Activated T-helper 9 cell treated with anti-CD3 and anti-CD28 coated beads, Interleukin-2, amount 50 U/mL, for 16 hours (primary cell): Measurements from ENCODE around the gene ZNF648.
"Not testable (repeated sequence)": the region's sequence is repeated elsewhere in the genome, so short reads cannot be mapped to it uniquely, and the experiment has no call there.

Experiments
- DNase-seq: peaks from one replicate; pipeline ENCODE4 v3.0.0-alpha.2; 2020; ENCODE audit warnings: low read depth

ZNF648 gene

DNA sequence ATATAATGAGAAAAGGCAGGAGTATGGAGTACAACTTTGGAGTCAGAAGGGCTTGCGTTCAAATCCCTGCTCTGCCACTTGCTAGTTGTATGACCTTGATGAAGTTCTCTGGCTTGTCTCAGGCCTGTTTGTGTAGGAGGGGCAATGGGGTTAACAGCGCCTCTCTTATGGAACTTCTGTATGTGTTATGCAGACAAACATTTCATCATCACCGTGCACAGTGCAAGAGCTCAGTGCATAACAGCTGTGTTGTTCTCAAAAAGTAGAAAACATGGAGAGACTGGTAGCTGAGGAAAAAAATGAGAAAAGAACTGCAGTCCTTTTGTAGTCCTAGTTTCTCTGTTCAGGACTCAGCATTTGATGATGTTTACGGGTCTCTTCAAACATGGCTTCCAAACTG, 10.4 kb upstream of the ZNF648 start:
- DNase-seq, result no peak

DNA sequence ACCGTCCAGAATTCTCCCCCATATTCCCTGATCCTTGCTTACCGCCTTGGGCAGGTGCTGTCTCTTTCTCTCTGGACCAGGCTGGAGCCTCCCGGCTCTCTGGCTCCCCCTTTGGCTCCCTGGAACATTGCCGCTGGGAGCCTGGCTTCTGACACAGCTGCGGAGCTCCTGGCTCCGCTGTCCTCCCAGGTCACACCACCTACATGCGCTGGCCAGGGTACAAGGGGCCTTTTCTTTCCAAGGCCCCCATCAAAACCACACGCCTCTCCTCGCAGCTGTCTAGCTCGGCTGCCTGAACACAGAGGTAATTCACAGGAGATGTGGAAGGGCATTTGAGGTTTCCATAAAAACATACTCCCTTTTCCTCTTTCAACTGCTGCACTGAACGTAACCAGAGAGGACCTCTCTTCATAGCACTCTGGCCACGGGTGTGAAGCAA, 7.5 kb upstream of the ZNF648 start:
- DNase-seq, result no peak

DNA sequence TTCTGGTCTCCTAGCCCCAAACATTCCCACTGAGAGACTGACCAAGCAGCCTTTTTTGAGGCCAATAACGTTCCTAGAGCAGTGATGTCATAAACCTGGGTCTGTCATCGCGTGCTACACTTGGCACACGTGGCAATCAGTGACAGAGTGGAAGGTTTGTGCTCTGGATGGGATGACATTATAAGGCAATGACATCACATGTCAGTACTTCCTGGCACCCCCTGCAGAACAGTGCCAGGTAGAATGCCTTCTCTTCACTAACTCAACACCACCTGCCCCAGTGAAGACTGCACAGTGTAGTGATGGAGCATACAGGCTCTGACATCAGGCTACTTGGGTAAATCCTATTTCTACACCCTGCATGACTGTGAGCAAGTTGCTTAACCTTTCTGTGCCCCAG, 5.4 kb upstream of the ZNF648 start:
- no peak for DNase-seq

DNA sequence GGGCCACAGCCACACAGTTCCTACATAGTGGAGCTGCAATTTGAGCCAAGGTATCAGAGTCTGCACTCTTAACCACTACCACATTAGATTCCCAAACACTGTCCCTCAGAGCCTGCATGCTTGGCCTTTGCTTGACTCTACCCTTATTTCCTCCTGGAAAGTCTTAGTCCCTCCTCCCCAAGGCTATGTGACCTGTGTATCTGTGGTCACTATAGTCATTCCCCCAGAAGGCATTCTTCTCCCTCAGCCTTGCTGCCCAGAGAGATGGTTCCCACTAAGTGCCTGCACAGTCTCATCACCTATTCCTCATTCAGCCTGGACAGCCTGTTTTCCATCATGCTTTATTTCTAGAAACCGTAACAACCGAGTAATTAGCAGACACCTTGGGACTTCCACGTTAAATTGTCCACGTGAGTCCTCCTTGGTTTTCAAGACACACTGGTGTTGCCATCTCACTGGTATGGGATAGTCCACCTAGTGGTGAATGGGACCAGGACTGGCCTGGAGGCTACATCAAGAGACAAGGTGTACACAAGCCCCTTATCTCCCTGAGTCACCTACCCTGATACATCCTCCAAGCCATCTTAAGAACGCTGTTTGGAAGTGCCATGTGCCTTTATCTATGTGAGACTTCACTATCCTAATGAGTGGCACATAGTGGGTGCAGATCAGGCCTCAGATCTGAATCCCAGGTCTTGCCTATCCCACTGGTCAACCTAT, 3.8 kb upstream of the ZNF648 start:
- DNase-seq, result no peak

DNA sequence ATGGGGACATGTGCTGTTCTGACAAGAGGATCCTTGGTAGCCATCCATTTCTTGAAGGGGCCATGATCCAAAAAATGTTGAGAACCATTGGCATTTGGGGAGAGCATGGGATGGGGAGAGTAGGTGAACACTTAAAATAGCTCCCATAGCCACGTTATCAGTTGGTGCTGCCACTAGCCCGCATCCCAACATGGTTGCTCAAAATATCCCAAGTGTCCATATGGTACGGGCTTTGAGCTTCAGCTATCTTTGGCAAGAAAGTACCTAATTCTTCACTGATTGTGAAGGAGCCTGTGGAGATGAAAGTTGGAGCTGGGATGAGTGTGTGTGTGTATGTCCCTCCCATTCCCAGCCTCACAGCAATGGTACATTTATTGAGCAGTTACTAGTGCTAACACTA, 3.1 kb upstream of the ZNF648 start:
- DNase-seq, result no peak

DNA sequence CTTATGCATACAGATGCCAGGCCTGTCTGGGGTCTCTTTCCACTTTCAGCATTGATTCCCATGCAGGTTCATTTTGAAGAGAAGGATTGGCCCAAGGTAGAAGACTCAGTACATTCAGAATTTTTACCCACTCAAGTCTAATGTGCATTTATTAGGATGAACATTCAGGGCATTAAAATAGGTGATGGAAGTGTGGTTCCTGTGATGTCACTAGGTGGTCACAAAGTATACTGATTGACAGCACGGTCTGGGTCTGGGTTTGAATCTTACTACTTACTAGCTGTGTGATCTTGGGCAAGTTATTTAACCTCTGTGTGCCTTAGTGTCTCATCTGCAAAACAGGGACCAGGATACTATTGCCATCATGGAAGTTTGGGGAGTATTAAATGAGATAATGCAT, 711 bp upstream of the ZNF648 start:
- no peak for DNase-seq

DNA sequence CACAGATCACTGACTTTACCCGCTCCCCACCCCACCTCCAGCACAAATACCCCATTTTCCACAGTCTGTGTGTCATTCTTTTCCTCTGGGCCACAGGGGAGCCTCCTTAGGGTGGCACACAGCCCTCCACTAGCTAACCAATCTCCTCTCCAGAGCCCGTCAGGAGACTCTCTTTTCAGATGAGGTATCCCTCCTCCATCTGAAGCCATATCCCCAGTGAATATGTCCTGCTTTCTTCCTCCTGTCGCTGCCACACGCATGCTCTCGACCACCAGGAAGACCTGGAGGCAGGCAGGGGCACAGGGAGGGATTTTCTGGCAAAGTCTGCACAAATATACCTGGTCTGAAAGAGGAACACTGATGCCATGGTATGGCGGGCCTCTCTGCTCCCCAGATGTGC, 635 bp downstream of the ZNF648 start:
- DNase-seq, result no peak

DNA sequence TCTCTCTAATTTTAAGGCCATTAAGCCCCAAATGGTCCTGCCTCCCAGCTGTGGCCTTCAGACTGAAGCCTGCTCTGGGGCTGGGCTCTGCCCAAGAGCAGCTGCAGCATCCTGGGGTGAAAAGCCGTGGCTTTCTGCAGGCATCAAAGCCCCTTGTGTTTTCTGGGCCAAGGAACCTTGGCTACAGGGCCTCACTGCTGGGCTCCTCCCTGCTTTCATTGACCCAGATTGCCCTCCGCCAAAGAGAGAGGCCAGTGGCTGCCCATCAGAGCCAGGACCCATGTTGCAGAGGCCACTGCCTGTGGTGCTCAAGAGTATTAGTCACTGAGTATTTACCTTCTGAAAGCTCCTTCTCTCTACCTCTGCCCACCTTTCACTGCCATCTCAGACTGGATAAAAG, 1.6 kb downstream of the ZNF648 start:
- no peak for DNase-seq

DNA sequence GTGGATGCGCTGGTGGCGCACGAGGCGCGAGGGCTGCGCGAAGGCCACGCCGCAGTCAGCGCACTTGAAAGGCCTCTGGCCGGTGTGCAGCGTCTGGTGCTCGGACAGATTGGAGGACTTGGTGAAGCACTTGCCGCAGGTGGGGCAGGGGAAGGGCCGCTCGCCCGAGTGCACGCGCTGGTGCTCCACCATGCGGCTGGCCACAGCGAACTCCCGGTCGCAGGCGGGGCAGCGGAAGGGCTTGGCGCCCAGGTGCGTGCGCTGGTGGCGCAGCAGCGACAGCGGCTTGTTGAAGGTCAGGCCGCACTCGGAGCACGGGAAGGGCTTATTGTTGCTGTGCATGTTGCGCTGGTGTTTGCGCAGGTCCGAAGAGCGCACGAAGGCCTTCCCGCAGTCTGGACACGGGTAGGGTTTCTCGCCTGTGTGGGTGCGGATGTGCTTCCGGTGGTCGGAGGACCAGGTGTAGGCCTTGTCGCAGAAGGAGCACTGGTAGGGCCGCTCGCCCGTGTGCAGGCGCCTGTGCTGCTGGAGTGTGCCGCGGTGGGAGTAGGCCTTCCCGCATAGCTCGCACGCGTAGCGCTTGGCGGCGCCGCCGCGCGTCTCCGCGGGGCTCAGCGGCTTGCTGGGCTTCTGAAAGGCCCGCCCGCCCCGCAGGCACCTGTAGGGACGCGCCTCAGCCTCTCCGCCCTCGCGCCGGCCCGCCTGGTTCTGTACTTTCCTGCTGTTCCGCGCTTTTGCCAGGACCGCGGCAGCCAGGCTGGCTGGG, 4.7 kb downstream of the ZNF648 start:
- no peak for DNase-seq

DNA sequence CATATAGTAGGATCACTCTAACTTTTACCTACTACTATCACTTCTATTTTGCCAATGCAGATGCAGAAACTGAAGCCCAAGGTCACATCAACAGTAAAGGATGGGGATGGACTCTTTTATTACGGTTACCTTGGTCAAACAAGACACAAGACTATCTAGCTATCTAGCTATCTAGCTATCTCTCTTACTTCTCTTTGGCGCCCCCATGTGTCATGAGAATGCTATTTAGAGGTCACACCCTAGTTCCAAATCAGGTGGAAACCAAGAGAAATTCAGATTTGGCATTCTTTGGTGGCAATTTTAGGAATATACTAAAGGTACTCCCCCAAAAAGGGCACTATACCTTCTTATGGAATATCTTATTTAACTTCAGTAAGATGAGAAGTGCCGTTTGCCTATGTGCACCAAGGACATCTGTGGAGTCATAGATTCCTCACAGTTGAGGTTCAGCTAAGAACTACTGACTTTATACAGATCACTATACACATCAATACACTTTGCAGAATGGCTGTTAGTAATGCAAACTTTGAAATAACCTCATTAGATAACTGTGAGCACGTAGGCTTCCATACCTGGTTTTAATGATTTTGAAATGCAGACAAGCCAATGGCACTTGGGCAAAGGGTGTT, 6.7 kb downstream of the ZNF648 start:
- no peak for DNase-seq

DNA sequence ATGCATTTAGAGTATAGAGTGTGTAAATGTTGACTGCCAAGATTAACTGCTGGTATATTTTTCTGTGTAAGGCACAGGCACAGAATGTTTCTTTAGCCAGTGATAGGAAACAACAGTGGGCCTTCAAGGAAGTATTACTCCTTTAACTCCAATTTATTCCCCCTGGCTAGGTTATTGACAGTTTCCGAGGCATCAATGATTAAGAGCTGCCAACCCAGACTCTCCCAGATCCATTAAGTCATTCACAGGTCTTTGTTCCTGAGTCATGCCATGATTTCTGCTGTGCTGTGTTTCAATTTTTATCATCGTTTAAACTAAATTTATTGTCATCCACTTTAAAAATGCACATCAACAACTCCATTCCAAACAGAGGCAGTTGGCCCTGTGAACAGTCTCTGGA, 9.2 kb downstream of the ZNF648 start:
- DNase-seq, result no peak

DNA sequence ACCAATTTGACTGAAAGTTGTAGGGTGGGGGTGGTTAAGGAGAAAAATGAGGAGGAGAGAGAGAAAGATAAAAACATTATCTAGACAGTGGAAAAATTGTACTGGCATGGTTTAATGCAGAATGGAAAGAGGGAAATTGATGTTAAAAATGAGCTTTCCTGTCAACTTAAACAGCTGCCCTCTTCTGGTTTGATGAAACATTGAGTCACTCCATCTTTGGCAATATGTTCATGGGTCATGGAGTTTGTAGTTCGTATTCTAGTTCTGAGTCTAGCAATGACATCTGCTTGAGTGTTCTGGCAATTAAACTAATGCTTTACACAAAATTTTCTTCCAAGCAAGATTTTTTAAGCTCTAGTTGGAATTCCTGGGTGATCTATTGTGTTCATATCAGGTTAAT, 9.6 kb downstream of the ZNF648 start:
- no peak for DNase-seq

DNA sequence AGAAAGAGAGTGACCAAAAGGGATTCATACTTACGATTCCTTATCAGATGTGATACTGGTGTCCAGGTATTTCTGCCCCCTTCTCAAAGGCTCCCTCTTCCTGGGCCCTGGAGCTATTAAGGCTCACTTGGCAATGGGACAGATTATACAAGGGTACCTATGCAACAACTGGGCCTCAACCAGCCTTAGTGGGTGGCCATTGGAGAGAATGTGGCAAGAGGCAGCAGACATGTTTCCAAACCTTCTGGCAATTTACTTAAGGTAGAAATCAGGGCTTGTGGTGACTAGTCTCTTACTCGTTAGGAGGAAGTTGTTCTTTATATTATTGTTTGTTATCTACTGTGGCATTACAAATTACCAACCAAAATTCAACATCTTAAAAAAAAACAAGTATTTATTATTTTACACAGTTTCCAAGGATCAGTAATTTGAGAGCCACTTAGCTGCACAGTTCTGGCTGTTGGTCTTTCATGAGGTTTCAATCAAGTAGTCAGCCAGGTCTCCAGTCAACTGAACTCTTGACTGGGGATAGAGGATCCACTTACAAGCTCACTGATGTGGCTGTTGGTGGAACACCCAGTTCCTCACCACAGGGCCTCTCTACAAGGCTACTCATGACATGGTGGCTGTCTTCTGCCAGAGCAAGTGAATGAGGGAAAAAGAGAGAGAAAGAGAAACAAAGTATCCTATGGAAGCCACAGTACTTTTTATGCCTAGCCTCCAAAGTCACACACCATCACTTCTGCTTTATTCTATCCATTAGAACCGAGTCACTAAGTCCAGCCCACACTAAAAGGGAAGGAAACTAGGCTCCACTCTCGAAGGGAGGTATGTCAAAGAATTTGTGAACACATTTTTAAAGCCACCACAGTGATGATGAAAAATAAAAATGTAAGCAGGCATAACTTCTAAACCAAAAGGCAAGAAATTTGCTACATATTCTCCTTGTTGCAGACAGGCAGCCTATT, 10.7 kb downstream of the ZNF648 start:
- DNase-seq, result no peak

DNA sequence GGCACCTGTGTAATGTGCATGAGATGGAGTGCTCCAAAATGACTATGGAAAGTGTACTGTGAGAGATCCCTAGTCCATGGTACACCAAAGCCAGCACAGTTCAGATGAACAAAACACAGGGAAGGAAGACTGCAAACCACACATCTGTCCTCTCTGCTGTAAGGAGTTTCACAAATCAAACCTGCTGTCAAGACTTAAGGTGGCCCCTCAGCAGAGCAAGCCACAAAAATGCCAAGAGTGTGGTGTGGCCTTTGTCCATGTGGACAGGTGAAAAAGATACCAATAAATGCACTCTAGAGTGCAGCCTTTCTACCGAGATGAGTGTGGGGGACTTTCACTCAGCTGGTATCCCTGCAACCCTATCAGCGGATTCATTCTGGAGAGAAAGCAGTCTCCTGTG, 12.9 kb downstream of the ZNF648 start:
- no peak for DNase-seq

DNA sequence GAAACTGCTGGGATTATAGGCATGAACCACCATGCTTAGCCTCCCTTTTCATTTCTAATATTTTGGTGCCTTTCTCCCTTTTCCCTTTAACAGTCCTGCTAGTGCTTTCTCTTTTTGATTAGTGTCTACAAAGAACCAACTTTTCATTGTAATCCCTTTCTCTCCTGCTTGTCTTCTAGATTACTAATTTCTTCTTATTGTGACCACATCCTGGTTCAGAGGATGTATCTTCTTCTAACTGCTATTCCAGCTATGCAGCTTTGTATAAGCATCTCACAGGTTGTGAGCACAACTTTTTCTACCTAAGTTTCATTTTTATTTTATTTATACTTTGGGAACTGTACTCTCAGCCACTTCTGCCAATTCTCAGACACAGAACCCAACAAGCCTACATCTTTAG, 14.7 kb downstream of the ZNF648 start:
- no peak for DNase-seq

DNA sequence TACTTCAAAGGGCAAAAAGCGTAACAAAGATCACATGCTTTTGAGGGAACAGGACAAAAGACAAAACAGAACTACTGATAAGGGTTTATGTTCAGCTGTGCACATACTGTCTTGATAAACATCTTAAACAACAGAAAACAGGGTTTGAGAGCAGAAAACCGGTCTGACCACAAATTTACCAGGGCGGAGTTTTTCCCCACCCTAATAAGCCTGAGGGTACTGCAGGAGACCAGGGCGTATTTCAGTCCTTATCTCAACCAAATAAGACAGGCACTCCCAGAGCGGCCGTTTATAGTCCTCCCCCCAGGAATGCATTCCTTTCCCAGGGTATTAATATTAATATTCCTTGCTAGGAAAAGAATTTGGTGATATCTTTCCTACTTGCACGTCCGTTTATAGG, 16.0 kb downstream of the ZNF648 start:
- not testable (repeated sequence) for DNase-seq

DNA sequence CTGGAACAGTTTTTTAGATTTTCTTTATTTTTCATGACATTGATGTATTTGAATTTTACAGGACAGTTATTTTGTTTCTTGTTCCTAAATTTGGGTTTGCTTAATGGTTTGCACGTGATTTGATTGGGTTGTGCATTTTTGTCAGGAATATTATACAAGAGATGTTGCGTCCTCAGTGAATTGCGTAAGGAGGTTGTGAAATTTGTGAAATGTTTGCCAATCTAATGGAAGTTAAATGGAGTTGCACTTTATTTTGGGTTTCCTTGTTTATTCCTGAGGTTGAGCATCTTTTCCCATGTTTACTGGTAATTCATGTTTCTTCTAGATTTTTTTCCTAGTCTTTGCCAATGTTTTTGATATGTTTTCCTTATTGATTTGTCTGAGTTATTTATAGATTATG, 19.9 kb downstream of the ZNF648 start:
- no peak for DNase-seq

DNA sequence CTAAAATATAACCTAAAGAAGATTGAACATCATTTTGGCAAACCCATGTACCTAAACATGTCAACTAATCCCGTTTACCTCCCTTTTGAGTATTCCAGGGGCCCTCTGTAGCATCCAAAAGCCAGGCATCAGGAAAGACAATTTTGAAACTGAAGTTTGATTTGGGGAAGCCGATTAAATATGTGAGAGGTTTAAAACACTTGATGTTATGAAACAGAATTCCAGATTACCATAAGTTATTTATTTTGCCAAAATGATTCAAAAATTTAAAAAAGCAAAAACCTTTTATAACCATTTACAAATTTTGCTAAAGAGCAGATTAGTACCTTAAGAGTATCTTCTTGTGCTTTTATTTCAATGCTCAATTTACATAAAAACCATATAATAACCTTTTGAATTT, 23.3 kb downstream of the ZNF648 start:
- no peak for DNase-seq

DNA sequence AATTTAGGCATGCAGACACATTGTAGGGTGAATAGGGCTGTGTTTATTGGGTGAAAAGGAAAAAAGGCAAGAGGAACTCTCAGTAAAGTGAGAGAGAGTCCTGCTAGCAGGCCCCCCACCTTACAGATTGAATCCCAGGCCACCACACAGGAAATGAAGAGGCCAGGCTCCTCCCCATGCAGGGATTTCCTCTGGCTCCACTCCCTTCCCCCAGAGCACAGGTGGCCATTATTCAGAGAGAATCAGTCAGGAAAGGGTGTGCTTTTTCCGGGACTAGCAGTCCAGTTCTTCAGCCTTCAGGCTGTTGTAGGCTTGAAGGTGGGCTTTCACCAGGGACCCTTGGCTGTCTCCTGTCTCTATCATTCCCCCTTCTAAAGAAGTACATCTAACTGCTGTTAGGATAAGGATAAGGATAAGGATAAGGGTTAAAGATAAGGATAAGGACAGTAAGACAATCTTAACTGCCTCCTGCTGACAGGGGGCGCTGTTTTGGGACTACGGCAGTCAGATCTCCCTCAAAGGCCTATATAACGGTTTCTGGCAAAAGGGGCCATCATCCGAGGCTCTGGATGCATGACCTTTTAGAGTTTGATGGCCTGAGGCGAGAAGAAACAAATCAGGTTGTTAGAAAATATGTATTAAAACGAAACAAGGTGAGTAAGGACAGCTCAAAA, 26.3 kb downstream of the ZNF648 start:
- DNase-seq, result no peak

DNA sequence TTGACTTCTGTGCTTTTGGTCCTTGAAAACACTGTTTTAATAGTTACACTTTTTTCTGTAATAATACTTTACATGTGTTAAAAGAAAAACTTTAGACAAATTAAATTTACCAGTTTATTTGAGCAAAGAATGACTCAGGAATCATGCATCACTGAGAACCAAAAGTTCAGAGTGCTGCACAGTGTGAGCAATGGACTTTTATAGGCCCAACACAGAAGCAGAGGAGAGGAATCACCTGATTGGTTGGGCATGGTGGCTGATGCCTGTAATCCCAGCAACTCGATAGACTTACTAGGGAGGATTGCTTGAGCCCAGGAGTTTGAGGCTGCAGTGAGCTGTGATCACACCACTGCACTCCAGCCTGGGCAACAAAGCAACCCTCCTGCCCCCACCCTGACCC, 29.3 kb downstream of the ZNF648 start:
- DNase-seq, result no peak
